HG02678 (cell line): ENCODE results near the gene RBM38.

Experiments used
- ATAC-seq: cut with Tn5 transposase; IDR thresholded peaks from one replicate; pipeline ENCODE4 v1.9.1; 2021; ENCODE audit warnings: mild to moderate bottlenecking, moderate library complexity; ENCODE audit not compliant: unreplicated experiment

The RBM38 gene

GRCh38 chr20:57389695-57390603 is 1.2 kb upstream of the RBM38 start:
- ATAC-seq, result no peak

DNA sequence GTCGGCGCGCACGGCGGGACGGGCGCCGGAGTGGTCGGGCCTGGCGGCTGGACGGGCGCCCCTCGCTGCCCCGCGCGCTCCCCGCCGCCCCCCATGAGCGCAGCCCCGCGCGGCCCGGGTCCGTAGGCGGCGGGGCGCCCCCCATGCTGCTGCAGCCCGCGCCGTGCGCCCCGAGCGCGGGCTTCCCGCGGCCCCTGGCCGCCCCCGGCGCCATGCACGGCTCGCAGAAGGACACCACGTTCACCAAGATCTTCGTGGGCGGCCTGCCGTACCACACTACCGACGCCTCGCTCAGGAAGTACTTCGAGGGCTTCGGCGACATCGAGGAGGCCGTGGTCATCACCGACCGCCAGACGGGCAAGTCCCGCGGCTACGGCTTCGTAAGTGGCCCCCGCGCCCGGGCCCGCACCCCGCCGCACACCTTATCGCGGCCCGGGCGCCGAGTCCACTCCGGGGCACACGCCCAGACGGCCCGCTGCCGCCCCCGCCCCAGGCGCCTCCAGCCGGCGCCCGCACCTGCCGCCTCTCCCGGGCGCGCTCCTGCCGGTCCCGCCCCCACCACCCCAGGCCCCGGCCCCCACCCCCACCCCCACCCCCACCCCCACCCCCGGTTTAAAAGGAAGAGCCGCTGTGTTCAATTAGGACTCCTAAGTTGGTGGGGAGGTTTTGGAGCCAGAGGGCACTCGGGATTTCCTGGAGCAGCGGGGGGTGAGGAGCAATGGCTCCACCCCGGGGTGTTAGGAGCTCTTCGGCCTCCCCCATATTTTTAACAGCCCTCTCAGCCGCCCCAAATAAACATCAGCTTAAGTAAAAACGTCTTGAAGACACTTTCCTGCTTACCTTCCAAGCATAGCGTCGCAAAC is 474 bp downstream of the RBM38 start:
- ATAC-seq, result no peak

- ATAC-seq, result no peak
Observed at GRCh38 chr20:57392512-57393271, 1.5 kb downstream of the RBM38 start.

DNA sequence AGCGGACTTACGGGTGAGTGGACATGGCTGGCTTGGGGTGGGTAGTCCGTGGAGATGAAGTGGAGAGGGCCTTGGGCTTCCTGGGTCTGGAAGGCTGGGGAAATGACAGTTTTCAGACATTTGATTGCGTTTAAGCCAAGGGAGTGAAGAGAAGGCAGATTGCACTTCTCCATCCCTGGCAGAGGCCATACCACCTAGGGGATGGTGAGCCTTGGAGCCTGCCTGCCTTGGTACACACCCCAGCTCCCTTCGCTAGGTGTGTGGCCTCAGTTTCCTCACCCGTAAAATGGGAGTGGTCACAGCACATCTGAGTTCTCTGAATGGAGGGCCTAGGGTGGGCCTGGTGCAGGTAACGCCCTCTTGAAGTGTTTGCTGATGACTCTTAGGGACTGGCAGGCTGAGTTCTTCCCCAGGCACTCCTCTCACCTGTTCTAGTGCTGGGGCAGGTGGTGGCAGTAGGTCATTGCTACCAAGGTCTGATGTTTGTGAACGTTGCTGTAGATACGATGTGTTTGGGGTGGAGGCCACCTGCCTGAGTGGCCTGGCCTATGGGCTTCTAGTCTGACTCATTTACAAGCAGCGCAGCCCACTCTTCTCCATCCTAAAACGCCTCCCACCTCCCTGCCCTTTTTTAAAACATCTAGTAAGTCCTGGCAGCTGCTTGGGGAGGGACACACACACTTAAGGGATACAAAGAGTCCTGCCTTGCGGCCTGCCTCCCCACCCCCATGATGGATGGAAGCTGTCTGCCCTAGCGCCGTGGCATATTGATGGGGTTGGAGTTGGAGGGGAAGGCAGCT is 2.3 kb downstream of the RBM38 start:
- no peak for ATAC-seq

GRCh38 chr20:57394121-57395082 is 3.2 kb downstream of the RBM38 start:
- ATAC-seq, result no peak

DNA sequence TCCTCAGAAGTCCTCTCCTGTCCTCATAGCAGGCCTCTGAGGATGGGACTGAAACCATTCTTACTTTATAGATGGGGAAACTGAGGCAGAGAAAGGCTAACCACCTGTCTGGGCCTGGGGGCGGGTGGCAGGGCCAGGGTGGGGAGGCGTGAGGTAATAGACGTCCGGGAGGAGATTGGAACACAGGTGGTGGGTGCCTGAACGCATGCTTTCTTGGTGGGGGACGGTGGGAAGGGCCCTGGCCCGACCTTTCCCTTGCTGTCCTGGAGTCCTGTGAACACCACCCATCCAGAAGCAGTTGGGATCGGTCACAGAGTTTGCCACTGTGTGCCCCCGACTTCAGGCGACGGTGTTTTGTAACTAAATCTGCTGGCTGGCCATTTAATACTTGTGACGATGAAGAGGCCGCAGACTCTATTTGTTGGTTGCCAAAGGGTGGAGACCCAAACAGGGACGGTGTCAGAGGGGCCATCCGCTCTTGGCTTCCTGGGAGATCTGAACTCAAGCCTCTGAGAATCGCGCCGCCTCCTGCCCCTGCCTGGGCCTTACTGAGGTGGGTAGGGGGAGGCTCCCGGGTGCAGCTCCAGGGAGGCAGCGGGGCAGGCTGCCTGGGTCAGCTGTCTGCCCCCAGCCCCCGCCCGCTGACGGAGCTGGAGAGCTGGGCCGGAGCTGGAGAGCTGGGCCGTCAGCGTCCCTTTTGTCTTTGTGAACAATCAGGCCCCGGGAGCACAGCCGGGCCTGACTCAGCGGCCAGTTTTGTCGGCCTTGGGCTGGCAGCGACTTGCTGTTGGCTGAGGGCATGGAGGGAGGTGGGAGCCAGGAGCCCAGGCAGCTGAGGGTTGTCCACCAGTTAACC is 4.1 kb downstream of the RBM38 start:
- ATAC-seq, result no peak

- ATAC-seq, result no peak
Observed at GRCh38 chr20:57396212-57396983, 5.2 kb downstream of the RBM38 start.

- no peak for ATAC-seq
Observed at GRCh38 chr20:57396984-57397692, 5.9 kb downstream of the RBM38 start.

DNA sequence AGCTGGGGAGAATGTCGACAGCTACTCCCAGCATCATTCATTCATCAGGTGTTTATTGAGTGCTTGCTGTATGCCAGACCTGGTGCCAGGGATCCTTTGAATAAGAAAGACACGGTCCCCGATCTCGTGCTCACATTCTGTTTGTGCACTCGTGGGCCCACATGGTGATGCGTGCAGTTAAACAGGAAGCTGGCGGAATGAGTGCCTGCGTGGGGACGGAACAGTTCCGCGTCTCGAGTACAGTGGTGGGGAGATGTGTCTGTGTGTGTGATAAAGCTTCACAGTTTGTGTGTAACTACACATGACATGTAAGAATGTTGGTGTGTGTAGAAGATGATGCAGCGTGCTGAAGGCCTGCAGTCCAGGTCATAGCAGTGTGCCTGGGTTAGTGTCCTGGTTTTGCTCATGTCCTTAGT is 6.5 kb downstream of the RBM38 start:
- peak; percentile 1 for ATAC-seq

DNA sequence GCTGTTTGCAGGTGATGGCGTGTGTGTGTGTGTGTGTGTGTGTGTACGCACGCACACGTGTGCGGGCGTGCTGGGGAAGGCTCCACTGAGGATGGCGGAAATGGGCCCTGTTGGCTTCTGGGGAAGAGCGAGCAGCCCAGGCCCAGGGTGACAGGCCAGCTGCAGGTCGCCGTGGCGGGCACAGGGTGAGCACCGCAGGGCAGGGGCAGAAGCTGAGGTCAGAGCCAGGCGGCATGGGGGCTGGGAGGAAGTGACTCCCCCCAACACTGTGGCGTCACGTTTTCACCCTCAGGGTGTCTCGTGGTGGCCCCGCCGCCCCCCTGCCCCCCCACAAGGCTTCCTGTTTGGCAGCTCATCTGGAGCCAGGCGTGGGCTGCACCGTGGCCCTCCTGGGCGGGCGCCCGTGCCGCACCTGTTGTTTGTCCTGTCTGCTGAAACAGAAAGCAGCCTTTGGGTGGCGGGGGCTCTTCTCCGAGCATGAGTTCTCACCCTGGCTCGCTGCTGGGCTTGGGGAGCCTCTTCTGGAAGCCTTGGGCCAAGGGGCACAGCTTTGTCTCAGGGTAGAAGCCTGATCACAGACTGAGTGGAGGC is 7.1 kb downstream of the RBM38 start:
- peak; percentile 59 for ATAC-seq

- ATAC-seq, result no peak
Observed at GRCh38 chr20:57398901-57399535, 7.8 kb downstream of the RBM38 start.

DNA sequence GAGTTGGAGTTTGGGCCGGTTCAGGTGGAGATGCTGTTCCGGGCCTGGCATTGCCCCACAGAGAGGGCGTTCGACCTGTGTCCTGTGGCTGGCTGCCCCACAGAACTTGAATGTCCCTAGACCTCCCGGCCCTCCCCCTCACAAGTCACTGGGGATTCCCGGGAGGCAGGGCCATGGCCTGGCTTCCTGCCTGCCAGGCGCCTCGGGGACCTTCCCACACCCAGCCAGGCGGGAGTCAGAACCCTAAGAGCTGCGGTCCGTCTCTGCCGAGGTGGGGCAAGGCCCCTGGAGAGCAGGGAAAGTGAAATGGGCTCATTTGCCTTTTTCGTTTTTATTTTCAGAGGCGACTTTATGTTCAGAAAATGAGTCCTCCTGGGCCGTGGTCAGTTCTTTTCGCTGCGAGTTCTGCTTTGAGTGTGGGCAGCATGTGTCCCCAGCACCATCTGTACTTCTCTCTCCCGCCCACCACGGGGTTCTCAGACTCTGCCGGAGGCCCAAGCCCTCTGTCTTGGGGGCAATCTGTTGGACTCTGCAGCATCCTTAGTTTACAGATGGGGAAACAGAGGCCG is 8.5 kb downstream of the RBM38 start:
- peak; percentile 39 for ATAC-seq

DNA sequence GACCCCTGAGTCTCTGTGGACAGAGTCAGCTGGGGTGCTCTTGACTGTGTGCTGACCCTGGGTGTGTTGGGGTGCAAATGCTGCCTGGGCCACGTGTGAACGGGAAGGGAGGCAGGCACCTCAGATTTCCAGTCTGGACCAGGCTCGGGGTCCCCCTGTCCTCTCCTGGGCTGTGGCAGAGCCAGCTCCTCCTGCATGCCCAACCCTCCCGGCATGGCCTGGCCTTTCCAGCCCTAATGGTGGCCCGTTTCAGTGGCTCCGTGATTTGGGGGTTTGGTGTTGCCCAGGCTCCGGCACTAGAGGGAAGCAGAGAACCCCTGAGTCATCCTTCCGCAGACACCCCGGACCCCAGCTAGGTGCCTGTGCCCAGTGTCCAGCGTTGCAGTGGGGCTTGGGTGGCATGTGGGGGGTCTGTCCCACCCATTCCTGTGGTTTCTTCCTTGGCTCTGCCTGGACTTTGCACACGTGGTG is 9.1 kb downstream of the RBM38 start:
- no peak for ATAC-seq

DNA sequence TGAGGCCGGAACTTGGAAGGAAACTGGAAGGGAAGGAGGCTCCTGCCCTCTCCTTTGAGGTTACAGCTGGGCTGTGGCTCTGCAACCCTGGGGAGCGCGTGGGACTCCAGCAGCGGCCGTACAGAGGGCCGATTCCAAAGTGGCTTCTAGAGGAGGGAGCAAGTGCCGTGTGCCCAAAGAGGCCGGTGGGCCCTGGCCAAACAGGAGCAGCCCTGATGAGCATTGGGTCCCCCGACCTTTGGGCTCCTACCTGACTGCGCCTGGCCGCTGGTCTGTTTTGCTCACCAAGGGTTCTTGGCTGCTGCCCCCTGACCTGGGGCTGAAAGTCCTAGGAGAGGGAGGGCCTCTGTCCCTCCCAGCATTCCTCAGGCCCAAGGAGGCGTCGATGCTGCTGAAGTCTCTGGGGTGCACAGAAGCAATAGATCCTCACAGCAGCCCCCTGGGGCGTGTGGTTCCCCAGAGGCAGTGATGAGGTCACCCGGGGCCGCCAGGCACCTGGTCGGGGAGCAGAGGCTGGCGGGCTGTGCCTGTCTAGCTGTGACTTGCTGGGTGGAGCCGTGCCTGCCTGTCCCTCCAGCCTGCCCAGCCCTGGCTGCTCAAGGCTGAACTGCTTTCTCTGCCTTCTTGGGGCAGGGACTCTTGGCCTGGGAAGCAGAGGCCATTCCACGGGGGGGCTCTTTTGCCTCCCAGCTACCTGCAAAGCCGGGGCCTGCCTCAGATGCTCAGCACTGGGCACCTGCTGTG is 9.8 kb downstream of the RBM38 start:
- ATAC-seq, result peak; percentile 35

DNA sequence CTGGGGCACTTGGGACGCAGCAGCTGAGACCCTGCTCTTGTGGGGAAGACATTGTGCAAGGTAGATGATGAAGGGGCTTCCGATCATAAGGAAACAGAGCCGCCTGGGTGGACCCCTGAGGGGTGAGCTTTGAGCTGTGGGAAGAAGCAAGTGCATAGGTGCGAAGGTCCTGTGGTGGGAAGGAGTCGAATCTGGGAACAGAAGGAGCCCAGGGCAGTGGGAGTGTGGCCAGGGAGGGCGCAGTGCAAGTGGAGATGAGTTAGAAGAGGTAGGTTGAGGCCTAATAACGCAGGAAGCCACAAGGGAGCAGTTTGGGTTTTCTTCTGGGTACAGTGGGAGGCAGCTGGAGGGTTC is 10.3 kb downstream of the RBM38 start:
- ATAC-seq, result no peak
